CD4-positive, alpha-beta T cell (primary cell): ENCODE data around the gene PXMP2. TPM values are rescaled to one million over a fixed set of nuclear protein-coding genes. Genes with fewer than 3 reads are reported as not detected.

Source experiments
- ATAC-seq: fragments of 200-7000 bp; cut with Tn5 transposase; one replicate; pipeline ENCODE4 v1.10.0; 2022; ENCODE audit warnings: mild to moderate bottlenecking; ENCODE audit not compliant: poor library complexity
- CTCF ChIA-PET: fragments of 350-600 bp; sonication (Branson Sonifier 250); formaldehyde crosslinking; loops from one replicate; lab custom pipeline; 2021; ENCODE audit warnings: antibody characterized with exemption, inconsistent platforms; lab: Charles Lee
- POLR2A ChIA-PET: fragments of 350-600 bp; sonication (Branson Sonifier 250); formaldehyde crosslinking; loops from one replicate; lab custom pipeline; 2021; ENCODE audit warnings: antibody characterized with exemption, inconsistent platforms; lab: Charles Lee
- DNase-seq, 14 experiments: peaks; one replicate each; pipeline ENCODE4 v3.0.0-alpha.2; 2013 to 2020; ENCODE audit warnings: mixed read lengths in 2 of 14
- H3K27ac ChIP-seq, 2 donors: one replicate each; pipeline versions ENCODE4 v1.5.1 to v1.7.0; 2013; ENCODE audit warnings: low read length in 2 of 2, low read depth in 1 of 2, mild to moderate bottlenecking in 1 of 2
- H3K27me3 ChIP-seq, 2 experiments: 1 replicate in 1 of 2; 2 replicates in 1 of 2; pipeline versions ENCODE4 v1.6.1 to v1.7.0; 2013; ENCODE audit warnings: low read length in 2 of 2, control low read depth in 1 of 2, mild to moderate bottlenecking in 1 of 2, moderate library complexity in 1 of 2; ENCODE audit not compliant: insufficient read depth in 2 of 2, control insufficient read depth in 1 of 2
- H3K36me3 ChIP-seq: one replicate; pipeline ENCODE4 v1.6.1; 2013; ENCODE audit warnings: low read length, control low read depth; ENCODE audit not compliant: insufficient read depth
- H3K4me1 ChIP-seq: one replicate; pipeline ENCODE4 v1.6.1; 2013; ENCODE audit warnings: low read length, control low read depth; ENCODE audit not compliant: insufficient read depth
- H3K4me3 ChIP-seq: one replicate; pipeline ENCODE4 v1.5.1; 2013; ENCODE audit warnings: mild to moderate bottlenecking, low read length, moderate library complexity
- H3K9me3 ChIP-seq, 2 experiments: 1 replicate in 1 of 2; 2 replicates in 1 of 2; pipeline versions ENCODE4 v1.6.1 to v1.7.0; 2013; ENCODE audit warnings: low read length in 2 of 2, mild to moderate bottlenecking in 2 of 2, control low read depth in 1 of 2, moderate library complexity in 1 of 2; ENCODE audit not compliant: control insufficient read depth in 1 of 2, insufficient read depth in 1 of 2
- H3K27ac Mint-ChIP-seq: one replicate; pipeline ENCODE4 v1.8.0; 2020; ENCODE audit warnings: mixed read lengths
- H3K27me3 Mint-ChIP-seq: one replicate; pipeline ENCODE4 v1.8.0; 2021; ENCODE audit warnings: mixed read lengths
- H3K36me3 Mint-ChIP-seq: one replicate; pipeline ENCODE4 v1.8.0; 2021; ENCODE audit warnings: low read depth, mixed read lengths
- H3K4me1 Mint-ChIP-seq: one replicate; pipeline ENCODE4 v1.8.0; 2021; ENCODE audit warnings: low read depth, mixed read lengths
- H3K4me3 Mint-ChIP-seq: one replicate; pipeline ENCODE4 v1.8.0; 2020; ENCODE audit warnings: mild to moderate bottlenecking, mixed read lengths
- H3K9me3 Mint-ChIP-seq: one replicate; pipeline ENCODE4 v1.8.0; 2020; ENCODE audit warnings: mixed read lengths
- intact Hi-C, 2 experiments: fragments of 100-400 bp; cut with DNase I in 1 of 2; cut with micrococcal nuclease in 1 of 2; formaldehyde crosslinking; loops; one replicate each; pipeline versions ENCODE4 v1.15.1 to v1.9.0; 2023 to 2025; cut with DNase I, micrococcal nuclease
- total RNA-seq, 174 experiments: library from RNA in 2 of 174; stranded (reverse) in 2 of 174; gene quantifications; one replicate each; pipeline ENCODE4 v1.2.3 and lab custom pipeline; 2021 to 2026
- TF ChIP-seq, protein P1 (sequence below): fragments of 200-600 bp; IDR thresholded peaks from one replicate; pipeline ENCODE4 v1.8.0; 2022; ENCODE audit warnings: antibody characterized with exemption, mild to moderate bottlenecking

Gene PXMP2
- total RNA-seq, 2 experiments from 2014 or later, result 2.1 to 2.6 TPM

DNA sequence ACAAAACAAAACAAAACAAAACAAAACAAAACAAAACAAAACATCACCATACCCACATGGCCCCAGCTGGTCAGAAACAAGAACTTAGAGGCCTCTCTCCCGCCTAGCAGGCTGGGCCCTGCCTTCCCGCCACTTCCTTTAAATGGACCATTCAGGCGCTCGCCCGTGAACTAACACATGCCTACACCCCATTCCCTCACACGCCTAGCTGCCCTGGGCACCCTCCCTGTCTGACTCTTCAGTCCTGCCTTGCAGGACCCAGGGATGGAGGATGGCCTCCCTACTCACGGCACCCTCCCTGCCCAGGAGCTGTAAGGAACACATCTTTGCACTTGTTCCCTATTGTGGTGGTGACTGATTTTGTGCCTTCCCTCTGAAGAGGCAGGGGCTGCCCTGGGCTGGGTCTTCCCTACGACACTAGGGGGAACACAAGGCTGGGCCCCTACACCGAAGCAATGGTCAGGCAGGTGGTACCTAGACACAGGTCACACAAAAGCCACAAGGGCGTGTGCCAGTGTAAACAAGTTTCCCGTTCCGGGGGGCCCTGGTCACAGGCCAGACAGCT, 47.3 kb upstream of the PXMP2 start:
- Histone ChIP-seq H3K9me3 (no peaks in the 10 kb centered on the region), H3K4me3 (no peak overlapping the region), H3K27me3 (no peaks in the 10 kb centered on the region), H3K36me3 (peaks cover 71% of the 10 kb centered on the region), H3K27ac (no peak overlapping the region), H3K4me1 (no peaks in the 10 kb centered on the region)
- no peaks in the 10 kb centered on the region for H3K27me3 Mint-ChIP-seq
- ChIA-PET POLR2A (no interaction called here), CTCF (no interaction called here)
- no peak overlapping the region for H3K4me3 Mint-ChIP-seq
- ATAC-seq (no peak), DNase-seq (no peak)
- no peak overlapping the region for H3K27ac Mint-ChIP-seq
- H3K9me3 Mint-ChIP-seq, result no peaks in the 10 kb centered on the region
- H3K36me3 Mint-ChIP-seq, result peaks cover 74% of the 10 kb centered on the region
- TF ChIP-seq, protein P1, sequence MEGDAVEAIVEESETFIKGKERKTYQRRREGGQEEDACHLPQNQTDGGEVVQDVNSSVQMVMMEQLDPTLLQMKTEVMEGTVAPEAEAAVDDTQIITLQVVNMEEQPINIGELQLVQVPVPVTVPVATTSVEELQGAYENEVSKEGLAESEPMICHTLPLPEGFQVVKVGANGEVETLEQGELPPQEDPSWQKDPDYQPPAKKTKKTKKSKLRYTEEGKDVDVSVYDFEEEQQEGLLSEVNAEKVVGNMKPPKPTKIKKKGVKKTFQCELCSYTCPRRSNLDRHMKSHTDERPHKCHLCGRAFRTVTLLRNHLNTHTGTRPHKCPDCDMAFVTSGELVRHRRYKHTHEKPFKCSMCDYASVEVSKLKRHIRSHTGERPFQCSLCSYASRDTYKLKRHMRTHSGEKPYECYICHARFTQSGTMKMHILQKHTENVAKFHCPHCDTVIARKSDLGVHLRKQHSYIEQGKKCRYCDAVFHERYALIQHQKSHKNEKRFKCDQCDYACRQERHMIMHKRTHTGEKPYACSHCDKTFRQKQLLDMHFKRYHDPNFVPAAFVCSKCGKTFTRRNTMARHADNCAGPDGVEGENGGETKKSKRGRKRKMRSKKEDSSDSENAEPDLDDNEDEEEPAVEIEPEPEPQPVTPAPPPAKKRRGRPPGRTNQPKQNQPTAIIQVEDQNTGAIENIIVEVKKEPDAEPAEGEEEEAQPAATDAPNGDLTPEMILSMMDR, result no peak
- intact Hi-C loops, result no loop called here
- H3K4me1 Mint-ChIP-seq, result no peaks in the 10 kb centered on the region

DNA sequence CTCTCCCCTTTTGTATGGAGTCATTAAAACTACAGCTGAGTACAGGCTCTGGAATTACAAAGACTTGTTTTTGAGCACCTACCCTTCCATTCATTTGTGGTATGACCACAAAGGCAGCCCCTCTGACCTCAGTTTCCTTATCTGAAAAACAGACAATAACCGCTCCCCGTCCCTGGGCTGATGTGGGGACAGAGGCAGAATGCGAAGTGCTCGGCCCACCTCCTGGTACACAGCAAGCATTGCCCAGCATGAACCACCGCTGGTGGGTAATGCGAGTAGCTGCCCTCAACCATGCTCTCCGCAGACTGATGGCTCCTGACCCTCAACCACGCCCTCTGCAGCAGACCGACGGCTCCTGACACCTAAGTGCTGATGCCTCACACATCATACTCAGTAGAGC, 46.5 kb upstream of the PXMP2 start:
- H3K36me3 Mint-ChIP-seq, result peaks cover 68% of the 10 kb centered on the region
- intact Hi-C loops, result no loop called here
- DNase-seq (no peak), ATAC-seq (no peak)
- H3K4me1 ChIP-seq, result no peaks in the 10 kb centered on the region
- H3K27me3 Mint-ChIP-seq, result no peaks in the 10 kb centered on the region
- CTCF ChIA-PET, result no interaction called here
- no peaks in the 10 kb centered on the region for H3K9me3 ChIP-seq
- no peak overlapping the region for H3K27ac ChIP-seq
- TF ChIP-seq, protein P1, result no peak
- peaks cover 62% of the 10 kb centered on the region for H3K36me3 ChIP-seq
- no peaks in the 10 kb centered on the region for H3K9me3 Mint-ChIP-seq
- H3K27ac Mint-ChIP-seq, result no peak overlapping the region
- POLR2A ChIA-PET, result interaction anchor here (0.5 kb wide), 1 partner anchor 233 kb away, joined by 6 read pairs; no protein-coding TSS in a partner anchor
- no peaks in the 10 kb centered on the region for H3K4me1 Mint-ChIP-seq
- H3K4me3 Mint-ChIP-seq, result no peak overlapping the region
- H3K27me3 ChIP-seq, result no peaks in the 10 kb centered on the region
- H3K4me3 ChIP-seq, result no peak overlapping the region

DNA sequence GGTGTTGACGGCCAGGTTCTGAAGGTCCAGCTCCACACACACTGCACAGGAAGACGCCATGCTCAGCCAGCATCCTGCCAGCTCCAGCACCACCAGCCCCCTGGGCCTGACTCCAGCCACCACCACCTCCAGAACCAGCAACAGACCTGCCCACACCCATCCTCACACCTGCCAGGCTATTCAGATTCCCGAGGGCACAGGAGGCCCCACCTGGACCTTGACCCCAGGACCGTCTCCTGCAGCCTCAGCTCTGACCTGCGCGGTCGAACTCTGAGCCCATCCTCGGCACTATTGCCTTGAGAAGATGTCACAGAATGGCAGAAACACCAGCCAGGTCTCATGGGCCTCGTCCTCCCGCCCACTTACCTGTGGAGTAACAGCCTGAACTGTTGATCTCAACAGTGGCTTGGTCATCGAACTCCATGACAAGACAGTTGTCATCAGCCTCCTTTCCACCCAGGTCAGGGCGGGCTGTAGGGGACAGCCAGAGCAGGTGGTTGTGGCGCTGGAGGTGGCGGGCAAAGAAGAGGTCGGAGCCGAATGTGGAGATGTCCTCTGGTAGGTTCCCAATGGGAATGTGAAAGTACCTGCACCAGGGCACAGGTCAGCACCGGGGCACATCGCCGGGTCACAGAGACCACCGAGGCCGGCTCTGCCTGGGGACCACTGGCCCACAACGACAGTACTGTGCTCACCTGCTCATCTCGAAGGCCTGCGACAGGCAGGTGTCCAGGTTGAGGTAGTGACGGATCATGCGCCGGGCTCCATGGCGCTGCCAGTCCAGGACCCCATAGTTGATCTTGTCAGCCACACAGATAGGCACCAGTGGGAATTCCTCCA, 45.4 kb upstream of the PXMP2 start:
- TF ChIP-seq, protein P1, result no peak
- Mint-ChIP-seq H3K36me3 (peaks cover 63% of the 10 kb centered on the region), H3K4me3 (no peak overlapping the region), H3K4me1 (no peaks in the 10 kb centered on the region), H3K27ac (no peak overlapping the region), H3K27me3 (no peaks in the 10 kb centered on the region), H3K9me3 (no peaks in the 10 kb centered on the region)
- peaks cover 53% of the 10 kb centered on the region for H3K36me3 ChIP-seq
- intact Hi-C loops, result no loop called here
- H3K9me3 ChIP-seq, result no peaks in the 10 kb centered on the region
- ChIA-PET POLR2A (no interaction called here), CTCF (no interaction called here)
- ATAC-seq, result no peak
- H3K27ac ChIP-seq, result no peak overlapping the region
- no peak for DNase-seq
- H3K27me3 ChIP-seq, result no peaks in the 10 kb centered on the region
- H3K4me3 ChIP-seq, result no peak overlapping the region
- no peaks in the 10 kb centered on the region for H3K4me1 ChIP-seq
